Activated effector memory CD4-positive, alpha-beta T cell treated with Interleukin-2 at 50 U/mL for 16 hours (primary cell): Measurements from ENCODE around the gene PUDP.
"Not testable (repeated sequence)": the region's sequence is repeated elsewhere in the genome, so short reads cannot be mapped to it uniquely, and the experiment has no call there.

Experiments used
- DNase-seq: peaks from one replicate; pipeline ENCODE4 v3.0.0-alpha.2; 2020

Gene PUDP

GRCh38 chrX:7109049-7109531 lies 38.9 kb downstream of the PUDP start:
- DNase-seq: no peak

DNA sequence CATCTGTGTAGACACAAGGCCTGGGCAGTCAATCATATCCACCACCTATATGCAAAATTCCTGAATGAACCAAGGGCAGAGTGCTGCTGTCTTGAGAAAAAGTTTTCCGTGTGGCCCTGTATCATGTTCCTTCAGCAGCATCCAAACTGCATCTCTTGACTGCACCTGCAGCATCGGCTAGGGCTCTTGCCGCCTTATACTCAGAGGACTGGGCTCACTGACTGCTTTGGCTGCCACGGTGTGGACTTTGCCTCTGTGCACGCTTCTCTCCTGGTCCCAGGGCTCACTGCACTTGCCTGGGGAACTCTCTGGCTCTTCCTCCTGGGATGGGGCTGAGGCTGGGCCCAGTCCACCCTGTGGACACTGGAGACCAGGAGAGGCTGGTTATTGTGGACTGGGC lies 39.9 kb downstream of the PUDP start:
- DNase-seq: no peak

GRCh38 chrX:7106649-7107048 lies 41.3 kb downstream of the PUDP start:
- no peak for DNase-seq

- no peak for DNase-seq
These were observed 45.8 kb downstream of the PUDP start for GRCh38 chrX:7102119-7102518.

- DNase-seq: no peak
These were observed 47.9 kb downstream of the PUDP start for GRCh38 chrX:7100022-7100421.

GRCh38 chrX:7095657-7096056 lies 52.3 kb downstream of the PUDP start:
- DNase-seq: not testable (repeated sequence)

GRCh38 chrX:7093305-7093704 lies 54.6 kb downstream of the PUDP start:
- DNase-seq: no peak

GRCh38 chrX:7092543-7092942 lies 55.4 kb downstream of the PUDP start:
- no peak for DNase-seq

DNA sequence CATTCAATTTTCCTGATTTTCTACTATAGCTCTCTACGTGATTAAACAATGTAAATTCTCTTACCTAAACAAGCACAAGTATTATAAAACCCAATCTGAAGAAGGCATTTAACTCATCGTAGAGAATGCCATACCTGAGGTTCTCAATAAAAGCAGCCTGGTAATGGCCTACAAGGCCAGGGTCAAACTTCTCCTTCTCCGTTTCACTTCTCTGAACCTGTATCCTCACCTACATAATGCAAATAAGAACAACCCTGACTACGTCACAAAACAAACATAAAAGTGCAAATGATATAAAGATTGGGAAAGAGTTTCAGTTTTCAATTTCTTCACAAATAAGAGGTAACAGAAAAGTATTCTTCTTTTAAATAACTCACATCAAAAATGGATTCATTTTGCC lies 56.0 kb downstream of the PUDP start:
- DNase-seq: no peak

- DNase-seq: no peak
These were observed 57.3 kb downstream of the PUDP start for GRCh38 chrX:7090641-7091040.

GRCh38 chrX:7088968-7089615 lies 58.9 kb downstream of the PUDP start:
- no peak for DNase-seq

DNA sequence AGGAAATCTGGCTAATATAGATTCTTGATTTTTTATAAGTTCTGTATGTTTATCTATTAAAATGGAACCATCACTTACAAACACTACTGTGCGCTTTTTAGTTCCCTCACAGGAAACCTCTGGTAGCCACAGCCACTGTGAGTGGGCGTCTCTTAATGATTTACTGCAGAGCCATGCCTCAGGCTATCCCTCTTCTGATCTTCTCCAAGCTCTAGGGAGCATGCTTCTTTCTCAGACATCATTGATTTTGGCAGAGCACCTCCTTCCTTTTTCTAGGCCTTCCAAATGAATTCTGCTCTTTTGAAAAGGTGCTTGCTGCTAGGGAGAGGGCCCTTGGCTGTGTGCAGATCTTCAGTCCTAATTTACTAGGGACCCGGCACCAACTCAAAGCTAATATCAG lies 61.6 kb downstream of the PUDP start:
- DNase-seq: no peak

DNA sequence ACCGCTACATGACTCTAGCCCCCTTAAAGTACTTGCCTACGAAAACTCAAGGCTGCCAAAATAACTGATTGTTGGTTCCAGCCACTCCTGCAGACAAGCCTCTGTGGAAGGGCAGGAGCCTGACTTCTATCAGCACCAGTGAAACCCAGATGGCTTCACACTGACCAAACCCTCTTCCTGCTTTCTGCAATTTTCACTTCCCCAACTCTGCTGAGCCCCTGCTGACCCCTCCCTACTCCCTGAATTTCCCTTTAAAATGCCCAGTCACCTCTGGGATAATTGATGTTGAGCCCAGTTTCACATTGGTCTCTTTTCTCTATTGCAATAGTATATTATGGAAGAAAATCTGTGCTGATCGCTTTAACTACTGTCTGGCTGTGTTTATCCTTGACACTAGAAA lies 62.1 kb downstream of the PUDP start:
- no peak for DNase-seq

DNA sequence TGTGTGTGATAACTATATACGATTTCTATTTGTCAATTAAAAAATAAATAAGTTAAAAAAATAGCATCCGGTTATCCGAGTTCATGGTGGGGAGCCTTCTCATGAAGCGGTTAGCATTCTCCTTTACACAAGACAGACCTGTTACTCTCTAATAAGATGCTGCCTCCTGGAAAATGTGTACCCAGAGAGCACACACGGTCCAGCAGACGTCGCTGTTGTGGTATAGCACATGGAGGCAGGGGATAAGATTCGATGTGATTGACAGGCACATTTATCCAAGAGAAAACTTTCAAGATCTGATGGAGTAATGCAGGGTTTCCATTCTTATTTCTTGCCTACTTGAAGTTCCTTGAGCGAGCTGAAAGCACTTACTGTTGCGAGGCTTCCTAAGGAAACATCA lies 63.1 kb downstream of the PUDP start:
- DNase-seq: no peak

- DNase-seq: peak; percentile 27
These were observed 64.2 kb downstream of the PUDP start for GRCh38 chrX:7083468-7084396.

DNA sequence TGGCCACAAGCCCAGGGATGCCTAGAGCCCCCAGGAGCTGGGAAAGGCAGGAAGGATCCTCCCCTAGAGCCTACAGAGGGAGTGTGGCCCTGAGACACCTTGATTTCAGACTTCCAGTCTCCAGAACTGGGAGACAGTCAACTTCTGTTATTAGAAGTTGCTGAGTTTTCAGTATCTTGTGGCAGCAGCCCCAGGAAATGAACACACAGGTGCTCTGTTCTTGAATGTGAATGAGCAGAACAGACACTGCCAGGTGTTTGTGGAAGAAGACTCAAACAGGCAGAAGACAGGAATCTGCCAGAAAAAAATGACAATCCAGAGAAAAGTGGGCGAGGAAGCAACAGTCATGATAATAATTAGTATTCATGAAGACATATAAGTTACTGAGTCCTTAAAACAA lies 64.9 kb downstream of the PUDP start:
- DNase-seq: no peak

- no peak for DNase-seq
These were observed 65.4 kb downstream of the PUDP start for GRCh38 chrX:7082556-7082955.

- no peak for DNase-seq
These were observed 70.4 kb downstream of the PUDP start for GRCh38 chrX:7077241-7078230.

GRCh38 chrX:7076245-7076661 lies 71.7 kb downstream of the PUDP start:
- no peak for DNase-seq

GRCh38 chrX:7074908-7075204 lies 73.1 kb downstream of the PUDP start:
- no peak for DNase-seq

GRCh38 chrX:7074148-7074907 lies 73.6 kb downstream of the PUDP start:
- DNase-seq: no peak

DNA sequence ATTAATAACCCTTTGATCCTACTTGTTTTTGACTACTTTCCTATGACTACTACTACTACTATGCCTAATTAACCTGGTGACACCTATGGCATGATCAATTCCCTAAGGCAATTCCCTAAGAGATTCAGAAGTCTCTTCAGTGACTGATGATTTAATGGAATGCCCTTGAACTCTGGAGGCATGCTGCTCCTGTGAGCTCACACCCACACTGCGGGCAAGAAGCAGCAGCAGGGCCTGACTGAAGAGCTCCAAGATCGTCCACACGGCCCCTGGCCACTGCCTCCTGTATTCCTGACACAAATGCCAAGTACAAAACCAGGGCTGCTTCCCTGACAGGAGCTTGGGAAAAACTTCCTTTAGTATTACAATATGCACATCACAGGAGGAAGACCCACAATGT lies 74.6 kb downstream of the PUDP start:
- DNase-seq: no peak
